Activated T-helper 1 cell treated with anti-CD3 and anti-CD28 coated beads, Interleukin-2, amount 50 U/mL, for 16 hours (primary cell): ENCODE measurements around the gene TNFRSF8.

ENCODE experiments used
- DNase-seq, 2 donors: peaks; one replicate each; pipeline ENCODE4 v3.0.0-alpha.2; 2020; ENCODE audit warnings: low read depth in 1 of 2, low spot score in 1 of 2

The TNFRSF8 gene

DNA sequence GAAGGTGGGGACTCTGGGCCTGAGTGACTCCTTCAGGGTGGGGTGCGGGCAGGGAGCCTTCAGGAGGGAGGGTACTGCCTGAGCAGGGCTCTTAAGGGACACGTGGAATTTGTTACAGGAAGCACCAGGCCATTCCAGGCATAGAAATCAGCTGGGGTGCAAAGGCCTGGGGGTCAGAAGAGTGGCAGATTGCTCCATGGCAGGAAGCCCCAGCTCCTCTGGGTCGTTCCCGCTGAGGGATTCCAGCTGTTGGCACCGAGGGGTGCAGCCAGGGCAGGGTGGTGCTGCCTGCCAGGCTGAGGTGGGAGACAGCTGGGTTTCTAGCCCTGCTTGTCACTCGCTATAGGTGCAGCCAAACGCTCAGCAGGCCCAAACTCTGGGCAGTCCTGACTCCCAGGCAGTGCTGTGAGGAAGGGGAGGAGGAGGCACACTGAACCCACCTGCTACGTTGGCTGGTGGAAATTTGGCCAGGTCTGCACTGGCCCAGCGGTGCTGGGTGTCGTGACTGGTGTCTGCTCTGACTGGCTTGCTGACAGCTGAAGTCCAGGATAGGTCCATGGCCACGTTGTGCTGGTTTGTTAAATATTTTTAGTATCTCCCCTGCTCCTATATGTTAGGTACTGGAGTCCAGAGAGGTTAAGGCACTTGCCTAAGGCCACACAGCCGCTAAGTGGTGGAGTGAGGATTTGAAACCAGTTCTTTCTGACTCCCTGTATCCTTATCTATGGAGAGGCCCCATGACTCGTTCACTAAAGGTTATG is 123.0 kb downstream of the TNFRSF8 start:
- DNase-seq: no peak

DNA sequence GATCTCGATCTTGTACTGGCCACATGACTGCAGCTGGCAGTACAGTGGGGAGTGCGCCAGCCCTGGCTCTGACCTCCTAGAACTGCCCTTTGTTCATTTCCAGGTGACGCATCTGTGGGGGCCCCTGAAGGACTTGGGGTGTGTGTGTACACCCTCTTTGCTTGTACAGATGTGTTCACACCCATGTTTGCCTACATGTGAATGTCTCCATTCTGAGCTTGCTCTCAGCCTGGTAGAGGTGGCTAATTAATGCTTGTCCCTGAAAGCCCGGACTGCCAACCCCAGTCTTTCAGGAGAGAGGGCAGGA is 123.5 kb downstream of the TNFRSF8 start:
- no peak for DNase-seq

DNA sequence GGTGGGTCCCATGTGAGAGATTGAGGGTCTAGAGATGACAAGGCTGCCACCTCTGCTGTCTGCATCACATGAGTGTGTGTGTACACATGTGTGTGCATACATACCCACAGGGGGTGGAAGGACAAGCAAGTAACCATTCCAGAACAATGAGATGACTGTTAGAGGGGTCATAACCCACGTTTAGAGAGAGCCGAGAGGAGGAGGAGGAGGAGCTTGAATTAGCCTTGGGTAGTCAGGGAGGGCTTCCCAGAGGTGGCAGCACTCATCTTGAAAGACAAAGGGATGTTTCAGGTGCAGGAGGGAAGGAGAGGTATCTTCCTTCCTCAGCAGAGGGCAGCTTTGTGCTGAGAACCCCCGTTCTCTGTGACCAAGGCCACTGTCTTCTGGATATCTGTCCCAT is 125.0 kb downstream of the TNFRSF8 start:
- no peak for DNase-seq

DNA sequence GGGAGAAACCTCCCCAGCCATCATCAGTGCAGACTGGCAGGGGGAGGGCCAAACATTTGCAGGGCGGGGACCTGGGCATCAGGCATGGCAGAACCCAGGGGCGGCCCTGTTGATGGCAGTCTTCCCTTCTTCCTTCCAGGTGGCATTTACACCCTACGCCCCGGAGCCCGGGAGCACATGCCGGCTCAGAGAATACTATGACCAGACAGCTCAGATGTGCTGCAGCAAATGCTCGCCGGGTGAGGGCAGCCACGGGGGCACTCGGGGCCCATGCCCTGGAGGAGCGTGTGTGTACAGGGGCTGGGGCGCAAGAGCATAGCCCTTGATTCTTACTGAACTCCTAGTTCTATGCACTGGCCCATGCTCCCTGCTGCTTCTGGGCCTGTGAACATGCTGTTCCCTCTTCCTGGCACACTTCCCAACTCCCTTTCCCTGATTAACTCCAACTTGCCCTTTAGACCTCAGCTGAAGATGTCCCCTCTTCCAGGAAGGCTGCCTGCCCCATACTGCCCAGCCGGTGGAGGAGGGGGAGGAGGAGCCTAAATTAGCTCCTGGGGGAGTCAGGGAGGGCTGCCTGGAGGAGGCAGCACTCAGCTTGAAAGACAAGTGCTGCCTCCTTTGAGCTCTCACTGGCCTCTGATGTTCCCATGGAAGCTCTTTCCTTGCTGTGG is 125.7 kb downstream of the TNFRSF8 start:
- no peak for DNase-seq

DNA sequence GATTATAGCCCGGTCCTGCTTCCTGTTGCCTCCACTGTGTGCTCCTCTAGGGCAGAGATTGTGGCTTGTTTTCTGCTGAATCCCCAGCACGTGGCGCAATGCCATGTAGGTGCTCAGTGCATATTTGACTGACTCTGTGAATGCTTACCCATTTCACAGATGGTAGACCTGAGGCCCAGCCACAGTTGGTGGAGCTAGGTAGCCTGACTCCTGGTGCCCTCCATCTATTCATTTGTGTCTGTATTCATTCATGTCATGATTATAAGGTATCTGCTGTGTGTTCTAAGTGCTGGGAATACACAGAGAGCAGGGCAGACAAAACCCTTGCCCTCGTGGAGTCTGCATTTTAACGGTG is 126.2 kb downstream of the TNFRSF8 start:
- DNase-seq: no peak

DNA sequence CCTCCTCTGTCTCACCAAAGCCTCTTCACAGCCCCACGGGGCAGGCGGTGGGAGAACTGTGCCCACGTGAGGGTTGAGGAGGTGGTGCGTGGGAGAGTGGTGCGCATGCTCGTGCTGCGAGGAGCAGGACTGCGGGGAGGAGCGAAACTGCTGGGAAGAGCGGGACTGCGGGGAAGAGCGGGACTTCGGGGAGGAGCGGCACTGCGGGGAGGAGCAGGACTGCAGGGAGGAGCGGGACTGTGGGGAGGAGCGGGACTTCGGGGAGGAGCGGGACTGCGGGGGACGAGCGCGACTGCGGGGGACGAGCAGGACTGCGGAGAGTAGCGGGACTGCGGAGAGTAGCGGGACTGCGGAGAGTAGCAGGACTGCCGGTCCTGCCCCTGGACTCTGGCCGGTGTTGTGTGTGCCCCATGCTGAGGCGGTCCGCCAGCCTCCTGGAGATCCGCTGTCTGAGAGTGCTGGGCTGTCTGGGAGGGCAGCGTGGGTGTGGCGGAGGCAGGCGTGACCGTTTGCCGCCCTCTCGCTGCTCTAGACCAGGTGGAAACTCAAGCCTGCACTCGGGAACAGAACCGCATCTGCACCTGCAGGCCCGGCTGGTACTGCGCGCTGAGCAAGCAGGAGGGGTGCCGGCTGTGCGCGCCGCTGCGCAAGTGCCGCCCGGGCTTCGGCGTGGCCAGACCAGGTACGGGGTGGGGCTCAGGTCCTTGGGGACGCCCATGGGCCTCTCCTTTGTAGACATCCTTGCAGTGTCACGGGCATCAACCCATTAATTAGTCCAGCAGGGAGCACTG is 128.3 kb downstream of the TNFRSF8 start:
- no peak for DNase-seq
